ENCODE measurements around the gene PPP5C. TPM values are rescaled to one million over a fixed set of nuclear protein-coding genes. Genes with fewer than 3 reads are reported as not detected.
A peak's percentile ranks its signal among the peaks of the same experiment; 100 is the strongest.
"Not testable (repeated sequence)": the region's sequence is repeated elsewhere in the genome, so short reads cannot be mapped to it uniquely, and the experiment has no call there.

Gene PPP5C
- total RNA-seq, 1 donor from 2014 or later: 35.5 TPM

DNA sequence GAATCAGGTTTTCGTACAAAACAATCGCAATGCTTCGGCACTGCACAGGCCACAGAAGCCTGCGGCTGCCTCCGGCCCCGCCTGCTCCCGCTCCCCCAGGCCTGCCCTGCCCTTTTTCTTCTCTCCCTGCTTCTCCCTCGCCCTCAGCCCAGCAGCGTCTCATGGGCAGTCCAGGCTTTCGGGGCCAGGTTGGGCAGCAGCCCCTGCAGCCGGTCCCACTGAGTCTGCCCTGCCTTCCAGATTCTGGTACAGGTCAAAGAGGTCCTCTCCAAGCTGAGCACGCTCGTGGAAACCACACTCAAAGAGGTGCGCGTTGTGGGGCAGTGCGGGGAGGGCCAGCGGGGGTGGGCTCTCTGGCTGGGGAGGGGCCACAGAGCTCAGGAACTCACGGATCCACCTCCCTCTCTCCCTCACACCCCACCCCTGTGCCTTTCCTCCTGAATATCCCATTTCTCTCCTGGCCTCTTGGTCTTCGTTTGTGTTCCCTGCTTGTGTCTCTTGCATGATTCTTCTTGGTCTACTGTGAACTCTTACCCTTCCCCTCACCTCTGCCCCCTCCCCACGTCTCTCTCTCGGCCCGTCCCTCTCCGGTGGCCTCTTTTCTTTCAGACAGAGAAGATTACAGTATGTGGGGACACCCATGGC is 36.4 kb downstream of the PPP5C start:
- ATAC-seq (no peak), DNase-seq (ENCODE audit: low spot score) (peak; percentile 39)

DNA sequence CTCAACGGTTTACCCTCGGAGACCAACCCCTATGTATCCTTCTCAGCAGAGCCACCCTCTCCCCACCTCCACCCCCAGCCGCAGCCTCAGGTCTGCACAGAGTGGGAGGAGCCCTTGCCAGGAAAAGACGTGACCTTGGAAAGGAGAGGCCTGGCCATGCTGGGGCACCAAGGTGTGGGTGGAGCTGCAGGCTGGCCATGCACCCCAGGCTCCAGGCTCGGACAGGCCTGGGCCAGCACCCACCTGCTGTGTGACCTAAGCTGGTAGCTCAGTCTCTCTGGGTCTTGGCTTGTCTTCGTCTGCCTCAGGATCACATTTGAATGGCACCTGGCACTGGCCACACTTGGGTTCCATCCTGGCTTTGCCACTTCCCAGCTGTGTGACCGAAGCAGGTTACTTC is 37.0 kb downstream of the PPP5C start:
- DNase-seq (ENCODE audit: low spot score): peak; percentile 42

DNA sequence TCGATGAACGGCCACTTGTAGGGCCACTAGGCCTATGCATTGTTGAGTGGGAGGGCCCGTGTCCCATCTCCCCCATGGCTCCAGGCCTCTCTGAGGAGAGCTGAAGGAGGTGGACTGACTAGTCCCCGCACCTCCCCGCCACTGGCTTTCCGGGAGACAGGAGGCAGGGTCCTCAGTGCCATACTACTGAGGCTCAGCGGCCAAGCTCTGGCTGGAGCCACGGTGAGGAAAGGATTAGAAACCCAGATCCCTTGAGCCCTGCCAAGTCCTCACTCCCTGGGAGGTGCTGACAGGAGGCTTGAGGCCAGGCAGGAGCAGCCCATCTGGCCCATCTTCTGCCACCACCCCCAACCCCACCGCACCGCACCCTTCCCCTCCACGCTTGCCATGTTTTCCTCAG is 37.5 kb downstream of the PPP5C start:
- ATAC-seq: no peak
- peak; percentile 39 for DNase-seq (ENCODE audit: low spot score)

More for the DNA sequence above, 37.0 kb downstream of the PPP5C start:
- ATAC-seq: no peak

DNA sequence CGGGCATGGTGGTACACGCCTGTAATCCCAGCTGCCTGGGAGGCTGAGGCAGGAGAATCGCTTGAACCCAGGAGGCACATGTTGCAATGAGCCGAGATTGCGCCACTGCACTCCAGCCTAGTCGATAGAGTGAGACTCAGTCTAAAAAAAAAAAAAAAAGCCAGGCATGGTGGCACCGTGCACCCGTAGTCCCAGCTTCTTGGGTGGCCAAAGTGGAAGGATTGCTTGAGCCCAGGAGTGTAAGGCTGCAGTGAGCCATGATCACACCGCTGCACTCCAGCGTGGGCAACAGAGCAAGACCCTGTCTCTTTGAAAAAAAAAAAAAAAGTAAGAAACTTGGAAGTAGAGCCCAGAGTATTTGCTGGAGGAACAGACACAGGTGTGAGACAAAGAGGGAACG is 38.7 kb downstream of the PPP5C start:
- DNase-seq (ENCODE audit: low spot score): peak; percentile 48
- no peak for ATAC-seq

DNA sequence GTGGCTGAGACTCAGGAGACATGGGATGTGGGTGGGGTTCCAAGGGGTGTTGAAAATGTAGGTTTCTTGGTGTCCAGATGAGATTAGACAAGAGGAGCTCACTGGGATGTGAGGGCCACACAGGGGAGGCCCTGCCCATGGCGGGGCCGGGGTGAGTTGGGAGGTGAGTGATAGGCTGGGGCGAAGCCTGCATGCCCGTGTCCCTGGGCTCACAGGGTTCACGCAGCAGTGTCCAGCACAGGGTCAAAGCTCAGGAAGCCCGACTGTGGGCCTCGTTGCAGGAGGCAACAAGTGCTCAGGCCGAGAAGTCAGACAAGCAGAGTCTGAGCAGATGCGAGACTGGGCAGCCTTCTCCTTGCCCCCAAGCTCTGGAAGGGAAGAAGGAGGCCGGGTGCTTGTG is 39.3 kb downstream of the PPP5C start:
- ATAC-seq (peak; percentile 64), DNase-seq (ENCODE audit: low spot score) (peak; percentile 46)

DNA sequence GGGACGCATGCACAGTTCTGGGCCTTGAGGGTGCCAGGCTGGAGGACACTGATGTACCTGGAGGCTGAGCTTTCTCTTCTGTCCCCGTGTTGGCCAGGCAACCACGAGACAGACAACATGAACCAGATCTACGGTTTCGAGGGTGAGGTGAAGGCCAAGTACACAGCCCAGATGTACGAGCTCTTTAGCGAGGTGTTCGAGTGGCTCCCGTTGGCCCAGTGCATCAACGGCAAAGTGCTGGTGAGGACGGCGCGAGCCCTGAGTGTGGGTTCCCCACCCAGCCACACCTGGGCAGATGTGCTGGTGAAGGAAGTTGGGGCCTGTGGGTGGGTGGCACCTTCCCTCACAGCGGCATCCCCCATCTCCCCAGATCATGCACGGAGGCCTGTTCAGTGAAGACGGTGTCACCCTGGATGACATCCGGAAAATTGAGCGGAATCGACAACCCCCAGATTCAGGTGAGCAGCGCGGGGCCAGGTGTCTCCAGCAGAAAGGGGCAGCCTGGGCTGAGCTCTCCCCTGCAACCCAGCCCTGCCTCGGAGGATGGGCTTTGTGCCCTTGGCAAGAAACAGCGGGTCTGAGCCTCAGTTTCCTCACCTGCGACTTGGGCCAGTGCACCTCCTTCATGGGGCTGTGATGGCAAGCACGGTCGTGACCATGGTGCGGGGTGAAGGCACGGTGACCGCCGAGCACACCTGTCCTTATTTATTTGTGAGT is 40.3 kb downstream of the PPP5C start:
- ATAC-seq: no peak
- DNase-seq (ENCODE audit: low spot score): peak; percentile 37

DNA sequence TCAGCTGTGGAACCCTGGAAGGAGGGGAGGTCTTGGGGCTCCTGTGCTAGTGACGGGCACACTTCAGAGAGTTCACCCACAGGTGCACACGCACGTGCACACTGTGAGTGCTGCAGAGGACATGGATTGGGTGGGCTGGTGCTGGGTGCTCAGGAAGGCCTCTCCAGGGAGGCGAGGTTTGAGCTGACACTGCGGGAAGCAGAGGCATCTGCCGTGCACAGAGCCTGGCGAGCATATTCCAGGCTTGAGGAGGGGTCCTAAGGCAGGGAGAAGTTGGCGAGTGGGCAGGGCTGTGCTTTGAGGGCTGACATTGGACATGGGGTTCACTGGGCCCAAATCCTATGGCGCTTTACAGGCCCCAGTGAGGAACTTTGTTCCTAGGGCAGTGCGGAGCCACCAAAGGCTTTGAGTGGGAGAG is 40.8 kb downstream of the PPP5C start:
- ATAC-seq: no peak
- DNase-seq (ENCODE audit: low spot score): no peak

DNA sequence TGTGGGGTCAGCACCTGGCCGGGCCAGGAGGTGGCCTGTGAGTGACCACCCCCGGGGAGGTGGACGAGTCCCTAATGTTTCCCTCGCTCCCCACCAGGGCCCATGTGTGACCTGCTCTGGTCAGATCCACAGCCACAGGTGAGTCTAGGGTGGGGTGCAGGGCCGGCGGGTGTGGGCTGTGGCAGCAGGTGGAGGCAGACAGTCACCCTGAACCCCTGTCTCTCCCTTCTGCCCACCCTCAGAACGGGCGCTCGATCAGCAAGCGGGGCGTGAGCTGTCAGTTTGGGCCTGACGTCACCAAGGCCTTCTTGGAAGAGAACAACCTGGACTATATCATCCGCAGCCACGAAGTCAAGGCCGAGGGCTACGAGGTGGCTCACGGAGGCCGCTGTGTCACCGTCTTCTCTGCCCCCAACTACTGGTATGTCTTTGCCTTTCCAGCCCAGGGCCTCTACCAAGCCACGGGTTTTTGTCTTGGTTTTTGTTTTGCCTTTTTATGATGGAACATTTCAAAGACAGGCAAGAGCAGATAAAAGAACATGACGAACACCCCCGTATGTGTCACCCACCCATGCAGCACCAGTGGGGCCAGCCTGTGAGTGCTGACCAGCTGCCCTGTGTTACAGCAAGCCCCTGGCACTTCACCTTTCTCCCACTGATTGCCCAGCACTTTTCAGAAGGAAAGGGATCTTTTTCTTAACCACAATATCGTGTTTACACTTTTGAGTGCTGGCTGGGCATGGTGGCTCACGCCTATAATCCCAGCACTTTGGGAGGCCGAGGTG is 41.6 kb downstream of the PPP5C start:
- no peak for DNase-seq (ENCODE audit: low spot score)
- no peak for ATAC-seq

DNA sequence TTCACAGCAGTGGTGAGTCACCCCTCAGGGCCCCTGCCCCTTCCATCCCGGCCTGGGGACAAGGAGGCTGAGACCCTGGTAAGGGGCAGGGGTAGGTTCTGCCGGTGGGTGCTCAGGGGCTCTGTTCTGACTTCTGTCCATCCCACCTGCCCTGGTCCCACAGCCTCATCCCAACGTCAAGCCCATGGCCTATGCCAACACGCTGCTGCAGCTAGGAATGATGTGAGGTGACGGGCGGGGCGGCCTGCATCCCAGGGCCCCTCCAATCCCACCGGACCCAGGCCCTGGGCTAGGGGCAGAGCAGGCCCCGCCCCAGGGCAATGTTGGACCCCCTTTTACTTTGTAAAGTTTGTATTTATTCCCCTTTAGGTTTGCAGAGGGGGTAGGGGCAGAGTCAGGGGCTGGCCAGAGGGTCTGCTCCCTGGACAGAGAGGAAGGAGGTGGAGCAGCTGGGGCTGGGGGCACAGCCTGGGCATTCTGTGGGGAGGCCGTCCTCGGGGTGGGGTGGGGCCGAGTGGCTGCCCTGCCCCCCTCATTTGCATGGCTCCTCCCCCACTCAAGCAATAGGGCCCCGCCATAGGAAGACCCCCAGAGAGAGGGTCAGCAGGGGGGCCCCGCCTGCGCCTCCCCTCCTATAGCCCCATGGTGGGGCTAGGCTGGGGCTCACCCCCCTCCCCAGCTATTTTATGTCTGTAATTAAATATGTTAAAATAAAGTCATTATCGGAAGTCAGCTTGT is 43.4 kb downstream of the PPP5C start:
- no peak for ATAC-seq
- no peak for DNase-seq (ENCODE audit: low spot score)

DNA sequence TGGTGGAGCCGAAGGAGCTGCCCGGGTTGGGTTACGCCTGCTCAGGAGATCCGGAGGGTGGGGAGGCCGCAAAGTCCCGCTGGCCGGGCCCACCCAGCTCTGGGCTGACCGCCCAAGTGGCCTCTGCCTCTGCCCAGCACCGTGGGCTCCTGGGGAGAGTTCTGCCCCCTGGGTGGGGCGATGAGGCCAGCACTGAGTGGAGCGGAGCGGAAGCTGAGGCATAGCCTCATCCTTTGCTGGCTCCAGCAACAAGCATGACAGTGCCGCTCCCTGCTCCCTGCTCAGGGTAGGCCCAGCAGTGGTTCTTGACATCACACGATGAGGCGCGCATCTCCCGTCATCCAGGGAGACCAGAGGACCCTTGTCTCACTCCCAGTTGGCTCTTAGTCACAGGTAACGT is 44.0 kb downstream of the PPP5C start:
- ATAC-seq (no peak), DNase-seq (ENCODE audit: low spot score) (no peak)

DNA sequence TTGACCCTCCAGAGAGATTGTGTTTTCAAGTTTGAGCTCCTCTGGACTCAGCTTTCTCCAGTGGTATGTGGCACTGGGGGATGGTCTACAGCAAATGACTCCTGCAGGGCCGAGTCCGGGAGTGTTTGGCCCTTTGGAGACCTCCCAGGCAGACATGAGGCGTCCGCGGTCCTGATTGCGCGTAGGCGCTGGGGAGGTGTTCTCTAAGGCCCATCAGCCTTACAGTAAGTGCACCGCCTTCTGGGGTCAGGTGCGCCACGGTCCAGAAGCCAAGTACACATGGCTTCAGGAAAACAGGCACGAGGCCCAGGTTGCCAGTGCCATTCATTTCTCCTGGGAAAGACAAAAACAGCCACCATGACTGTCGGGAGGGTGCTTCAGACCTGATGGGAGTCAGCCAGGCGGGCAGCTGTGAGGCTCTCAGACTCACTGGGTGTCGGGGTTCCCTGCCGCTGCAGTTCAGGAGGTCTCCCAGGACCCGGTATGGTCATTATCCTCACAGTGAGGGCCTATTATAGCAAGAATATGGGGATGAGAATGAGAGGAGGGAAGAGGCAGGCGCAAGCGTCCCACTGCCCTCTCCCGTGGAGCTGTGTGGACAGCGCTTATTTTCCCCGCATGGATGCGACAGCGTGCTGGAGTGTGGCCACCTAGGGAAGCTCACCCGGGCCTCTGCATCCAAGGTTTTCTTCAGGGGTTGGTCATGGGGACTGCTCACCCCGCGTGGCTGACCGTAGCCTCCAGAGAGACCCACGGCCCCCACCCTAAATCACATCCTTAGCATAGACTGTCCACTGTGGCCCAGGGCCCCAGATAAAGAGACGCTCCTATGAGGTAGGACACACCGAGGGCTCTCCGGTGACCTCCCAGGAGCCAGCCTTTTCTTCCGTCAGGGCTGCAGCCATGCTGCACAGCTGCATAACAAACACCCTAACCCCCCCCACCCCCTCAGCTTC is 44.7 kb downstream of the PPP5C start:
- no peak for ATAC-seq
- no peak for DNase-seq (ENCODE audit: low spot score)

DNA sequence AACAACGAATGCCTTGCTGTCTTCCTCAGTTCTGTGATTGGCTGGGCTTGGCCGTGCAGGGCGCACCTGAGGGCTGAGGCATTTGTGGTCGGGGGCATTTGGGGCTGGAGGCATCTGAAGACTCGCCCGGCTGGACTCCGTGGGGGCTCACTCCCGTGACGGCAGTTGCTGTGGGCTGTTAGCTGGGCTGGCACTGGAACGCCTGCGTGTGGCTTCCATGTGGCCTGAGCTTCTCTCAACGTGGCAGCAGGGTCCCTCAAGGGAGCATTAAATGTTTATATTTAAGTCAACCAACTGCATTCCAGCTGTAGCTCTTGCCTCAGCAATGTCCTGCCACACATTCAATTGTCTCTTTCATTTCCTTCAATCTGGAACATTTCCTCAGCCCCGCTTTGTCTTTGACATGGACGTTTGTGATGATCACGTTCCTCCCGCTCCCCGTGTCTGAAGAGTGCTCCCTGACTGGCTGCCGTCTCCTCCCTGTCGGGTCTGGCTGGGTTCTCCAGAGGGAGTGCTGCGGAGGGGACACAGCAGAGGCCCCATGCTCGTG is 45.4 kb downstream of the PPP5C start:
- DNase-seq (ENCODE audit: low spot score): no peak
- no peak for ATAC-seq

DNA sequence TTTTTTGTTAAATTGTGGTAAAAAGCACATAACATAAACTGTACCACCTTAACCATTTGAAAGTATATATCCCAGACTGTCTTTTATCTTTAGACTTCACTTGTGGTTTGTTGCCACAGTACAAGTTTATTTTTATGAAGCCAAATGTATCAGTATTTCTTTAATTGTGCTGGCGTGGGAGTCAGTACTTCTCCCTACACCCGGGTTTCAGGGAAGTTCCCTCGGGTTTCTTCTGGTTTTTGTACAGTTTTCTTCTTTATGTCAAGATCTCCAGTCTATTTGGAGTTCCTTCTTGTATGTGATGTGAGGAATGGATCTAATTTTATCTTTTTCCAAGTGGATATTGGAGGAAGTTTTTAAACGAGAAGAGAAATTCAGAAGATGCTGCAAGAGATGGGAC is 46.0 kb downstream of the PPP5C start:
- DNase-seq (ENCODE audit: low spot score): no peak
- ATAC-seq: no peak

DNA sequence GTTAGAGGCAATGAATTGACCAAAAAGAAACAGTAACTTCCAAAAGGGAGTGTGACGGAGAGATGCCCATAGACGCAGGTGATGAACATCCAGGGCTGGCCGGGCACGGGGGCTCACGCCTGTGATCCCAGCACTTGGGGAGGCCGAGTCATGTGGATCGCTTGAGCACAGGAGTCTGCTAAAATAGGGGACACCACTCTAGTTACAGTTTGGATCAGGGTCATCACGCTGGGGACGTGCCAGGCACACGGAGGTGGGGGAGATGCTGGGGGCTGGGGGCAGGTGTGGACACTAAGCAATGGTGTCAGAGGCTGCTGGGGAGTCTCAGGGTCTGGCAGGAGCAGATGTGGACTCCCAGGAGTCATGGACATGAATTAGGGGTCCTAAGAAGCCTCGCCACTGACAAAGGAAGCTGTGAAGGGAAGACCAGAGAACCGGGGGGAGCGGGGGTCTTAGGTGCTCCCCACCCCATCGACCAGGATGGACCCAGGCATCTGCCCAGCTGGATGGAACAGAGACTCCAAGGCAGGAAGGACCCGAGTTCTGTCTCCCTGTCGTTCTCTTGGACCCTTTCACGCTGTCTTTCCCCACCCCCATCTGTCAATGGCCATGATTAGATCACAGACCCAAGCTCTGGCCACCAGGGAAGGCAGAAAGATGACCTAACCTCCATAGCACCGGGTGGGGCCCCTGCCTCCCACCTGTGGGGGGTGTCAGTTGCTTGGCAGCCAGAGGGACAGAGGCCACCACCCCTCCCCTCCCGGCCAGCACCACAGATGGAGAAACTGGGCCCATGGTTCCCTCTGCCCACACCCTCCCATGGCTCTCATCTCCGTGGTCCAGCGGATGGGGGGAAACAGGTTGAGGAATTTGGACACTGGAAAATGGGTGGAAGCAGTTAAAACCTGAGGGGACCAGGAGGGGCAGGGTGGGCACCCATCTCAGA is 46.8 kb downstream of the PPP5C start:
- ATAC-seq (no peak), DNase-seq (ENCODE audit: low spot score) (no peak)

DNA sequence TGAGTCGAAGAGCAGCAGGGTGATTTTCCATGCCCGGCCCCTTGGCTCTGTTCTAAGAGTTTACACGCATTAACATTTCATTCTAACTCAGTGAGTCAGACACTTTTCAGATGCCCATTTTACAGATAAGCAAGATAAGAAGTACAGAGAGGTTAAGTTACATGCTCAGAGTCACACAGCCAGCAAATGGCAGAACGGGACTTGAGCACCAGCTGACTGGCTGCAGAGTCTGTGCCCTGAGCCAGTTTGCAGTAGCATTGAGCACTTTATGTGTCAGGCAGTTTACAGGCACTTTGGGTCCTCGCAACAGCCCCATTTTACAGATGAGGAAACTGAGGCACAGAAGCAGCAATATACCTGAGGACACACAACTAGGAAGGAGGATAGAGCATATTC is 47.5 kb downstream of the PPP5C start:
- no peak for DNase-seq (ENCODE audit: low spot score)
- ATAC-seq: no peak

DNA sequence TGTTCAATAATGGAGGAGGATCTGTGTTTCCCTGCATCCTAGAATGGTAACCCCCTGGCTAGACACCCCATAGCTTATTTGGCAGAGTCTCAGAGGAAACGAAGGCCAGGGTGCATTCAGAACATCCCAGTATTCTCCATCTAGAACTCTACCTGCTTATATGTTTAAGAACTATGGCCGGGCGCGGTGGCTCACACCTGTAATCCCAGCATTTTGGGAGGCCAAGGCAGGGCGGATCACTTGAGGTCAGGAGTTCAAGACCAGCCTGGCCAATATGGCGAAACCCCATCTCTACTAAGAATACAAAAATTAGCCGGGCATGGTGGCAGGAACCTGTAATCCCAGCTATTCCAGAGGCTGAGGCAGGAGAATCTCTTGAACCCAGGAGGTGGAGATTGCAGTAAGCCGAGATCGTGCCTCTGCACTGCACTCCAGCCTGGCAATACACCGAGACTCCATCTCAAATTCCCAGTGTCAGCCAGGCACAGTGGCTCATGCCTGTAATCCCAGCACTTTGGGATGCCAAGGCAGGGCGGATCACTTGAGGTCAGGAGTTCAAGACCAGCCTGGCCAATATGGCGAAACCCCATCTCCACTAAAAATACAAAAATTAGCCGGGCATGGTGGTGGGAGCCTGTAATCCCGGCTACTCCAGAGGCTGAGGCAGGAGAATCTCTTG is 51.1 kb downstream of the PPP5C start:
- not testable (repeated sequence) for DNase-seq (ENCODE audit: low spot score); ATAC-seq

DNA sequence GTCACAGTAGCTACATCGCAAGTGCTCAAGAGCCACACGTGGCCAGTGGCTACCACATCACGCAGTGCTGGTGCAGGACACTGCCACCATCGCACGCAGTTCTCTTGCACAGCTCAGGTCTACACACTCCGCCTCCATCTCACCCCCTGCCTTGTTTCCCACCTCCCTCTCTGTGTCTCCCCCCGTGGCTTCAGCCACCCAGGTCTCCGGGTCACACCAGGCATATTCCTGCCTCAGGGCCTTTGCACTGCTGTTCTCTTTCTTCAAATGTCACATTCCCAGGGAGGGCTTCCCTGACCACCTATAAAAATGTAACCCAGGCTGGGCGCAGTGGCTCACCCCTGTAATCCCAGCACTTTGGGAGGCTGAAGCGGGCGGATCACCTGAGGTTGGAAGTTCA is 55.8 kb downstream of the PPP5C start:
- no peak for DNase-seq (ENCODE audit: low spot score)
- no peak for ATAC-seq
